T-helper 2 cell treated with Interferon-gamma antibody and Interleukin-4, amounts not matched to agents 5 μg/mL and 100 μg/mL, for 36 hours (primary cell): ENCODE data around the gene NPAT.
A peak's percentile ranks its signal among the peaks of the same experiment; 100 is the strongest.
"Not testable (repeated sequence)": the region's sequence is repeated elsewhere in the genome, so short reads cannot be mapped to it uniquely, and the experiment has no call there.

Experiments
- DNase-seq: peaks from one replicate; pipeline ENCODE4 v3.0.0; 2021; ENCODE audit warnings: low spot score
- H3K27ac Mint-ChIP-seq: one replicate; pipeline ENCODE4 v1.8.0; 2021; ENCODE audit warnings: mild to moderate bottlenecking, mixed read lengths
- H3K27me3 Mint-ChIP-seq: one replicate; pipeline ENCODE4 v1.8.0; 2021; ENCODE audit warnings: low read depth, mixed read lengths
- H3K36me3 Mint-ChIP-seq: one replicate; pipeline ENCODE4 v1.8.0; 2021; ENCODE audit warnings: low read depth, mixed read lengths
- H3K4me1 Mint-ChIP-seq: one replicate; pipeline ENCODE4 v1.8.0; 2021; ENCODE audit warnings: low read depth, mixed read lengths
- H3K4me3 Mint-ChIP-seq: one replicate; pipeline ENCODE4 v1.8.0; 2022; ENCODE audit warnings: mild to moderate bottlenecking, moderate library complexity, mixed read lengths
- H3K9me3 Mint-ChIP-seq: one replicate; pipeline ENCODE4 v1.8.0; 2021; ENCODE audit warnings: mixed read lengths

The NPAT gene

DNA sequence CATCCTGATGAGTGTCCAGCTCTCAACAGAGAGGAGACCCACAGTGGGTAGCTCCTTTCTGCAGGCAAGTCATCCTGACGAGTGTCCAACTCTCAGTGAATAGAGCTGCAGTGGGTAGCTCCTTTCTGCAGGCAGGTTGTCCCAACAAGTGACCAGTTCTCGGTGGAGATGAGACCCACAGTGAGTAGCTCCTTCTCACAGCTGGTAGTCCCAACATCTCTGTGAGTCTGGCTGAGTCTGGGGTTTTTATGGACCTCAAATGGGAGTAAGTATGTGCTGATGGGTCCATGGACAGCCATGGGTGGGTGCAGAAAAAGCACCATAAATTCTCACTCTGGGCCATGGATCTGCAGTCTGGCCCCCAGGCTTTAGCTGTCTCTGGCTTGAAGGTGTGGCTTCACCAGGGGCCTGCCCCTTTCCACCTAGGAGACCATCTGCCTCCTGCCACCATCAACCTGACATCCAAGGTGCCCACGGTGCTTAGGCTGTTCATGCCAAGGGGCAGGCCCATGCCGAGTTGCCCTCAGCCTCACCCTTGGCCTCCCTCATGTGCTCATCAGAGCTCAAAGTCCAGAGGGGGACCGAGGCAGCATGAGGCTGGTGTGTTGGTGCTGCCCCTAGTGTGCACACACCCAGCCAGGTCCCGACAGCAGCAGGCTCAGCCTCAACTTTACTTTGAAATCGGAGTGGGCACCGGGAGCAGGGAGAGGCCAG lies 15.3 kb downstream of the NPAT start:
- no peaks in the 10 kb centered on the region for H3K4me1 Mint-ChIP-seq
- H3K27me3 Mint-ChIP-seq = no peaks in the 10 kb centered on the region
- H3K27ac Mint-ChIP-seq = no peak overlapping the region
- H3K9me3 Mint-ChIP-seq = peaks cover 47% of the 10 kb centered on the region
- no peak for DNase-seq
- no peak overlapping the region for H3K4me3 Mint-ChIP-seq
- H3K36me3 Mint-ChIP-seq = peaks cover 94% of the 10 kb centered on the region

DNA sequence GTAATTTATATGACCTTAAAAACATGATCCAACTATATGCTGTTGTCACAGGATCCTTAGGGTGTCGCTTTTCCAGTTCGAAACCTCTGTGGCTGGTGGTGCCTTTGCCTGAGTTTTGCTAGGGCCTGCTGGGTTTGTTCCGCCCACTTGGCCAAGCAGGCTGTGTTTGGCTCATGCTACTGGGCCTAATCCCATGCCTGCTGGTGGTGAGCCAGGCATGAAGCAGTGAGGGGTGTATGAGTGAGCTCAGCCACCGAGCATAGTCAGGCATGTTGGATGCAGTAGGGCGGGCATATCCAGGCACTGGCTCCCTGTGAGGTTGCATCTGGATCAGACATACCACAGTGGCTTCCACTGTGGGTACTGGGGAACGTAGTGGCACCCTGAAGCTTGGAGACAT lies 16.3 kb downstream of the NPAT start:
- DNase-seq = no peak
- Mint-ChIP-seq H3K4me3 (no peak overlapping the region), H3K27me3 (no peaks in the 10 kb centered on the region), H3K36me3 (peaks cover 84% of the 10 kb centered on the region), H3K4me1 (no peaks in the 10 kb centered on the region), H3K9me3 (peaks cover 47% of the 10 kb centered on the region), H3K27ac (no peak overlapping the region)

DNA sequence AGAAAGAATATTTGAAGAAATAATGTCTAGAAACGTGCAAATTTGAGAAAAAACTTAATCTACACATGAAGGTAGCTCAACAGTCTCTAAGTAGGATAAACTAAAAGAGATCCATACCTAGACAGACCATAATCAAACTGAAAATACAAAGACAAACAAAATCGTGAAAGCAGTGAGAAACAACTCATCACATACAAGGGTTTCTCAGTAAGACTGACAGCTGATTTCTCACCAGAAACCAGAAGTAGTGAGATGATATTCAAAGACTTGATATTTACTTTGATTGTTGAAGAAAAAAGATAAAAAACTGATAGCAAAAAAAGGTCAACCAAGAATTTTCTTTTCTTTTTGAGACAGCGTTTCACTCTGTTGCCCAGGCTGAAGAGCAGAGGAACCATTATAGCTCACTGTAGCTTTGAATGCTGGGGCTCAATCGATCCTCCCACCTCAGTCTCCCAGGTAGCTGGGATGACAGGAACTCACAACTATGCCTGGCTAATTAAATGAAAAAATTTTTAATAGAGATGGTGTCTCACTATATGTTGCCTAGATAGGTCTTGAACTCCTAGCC lies 17.4 kb downstream of the NPAT start:
- no peak overlapping the region for H3K4me3 Mint-ChIP-seq
- H3K36me3 Mint-ChIP-seq = peaks cover 75% of the 10 kb centered on the region
- no peak overlapping the region for H3K27ac Mint-ChIP-seq
- peaks cover 4% of the 10 kb centered on the region for H3K4me1 Mint-ChIP-seq
- peaks cover 39% of the 10 kb centered on the region for H3K9me3 Mint-ChIP-seq
- no peaks in the 10 kb centered on the region for H3K27me3 Mint-ChIP-seq
- DNase-seq = no peak

DNA sequence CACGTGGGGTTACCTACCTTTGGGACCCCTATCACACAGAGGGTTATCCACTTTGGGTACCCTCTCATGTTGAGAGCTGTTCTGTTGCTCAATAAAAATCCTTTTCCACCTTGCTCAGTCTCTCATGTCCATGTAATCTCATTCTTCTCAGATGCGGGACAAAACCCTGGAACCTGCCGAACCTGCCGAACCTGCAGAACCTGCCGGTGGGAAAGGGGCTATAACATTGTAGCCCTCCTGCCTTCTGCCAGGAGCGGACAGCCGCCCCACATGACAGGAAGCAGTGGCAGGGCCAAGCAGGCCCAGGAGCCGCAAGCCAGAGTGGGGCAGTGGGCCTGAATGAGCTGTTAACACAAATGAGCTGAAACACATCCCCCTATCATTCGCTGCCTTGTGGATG lies 18.1 kb downstream of the NPAT start:
- no peak for DNase-seq
- no peaks in the 10 kb centered on the region for H3K27me3 Mint-ChIP-seq
- peaks cover 39% of the 10 kb centered on the region for H3K9me3 Mint-ChIP-seq
- H3K4me3 Mint-ChIP-seq = no peak overlapping the region
- H3K36me3 Mint-ChIP-seq = peaks cover 72% of the 10 kb centered on the region
- H3K27ac Mint-ChIP-seq = no peak overlapping the region
- H3K4me1 Mint-ChIP-seq = peaks cover 8% of the 10 kb centered on the region

DNA sequence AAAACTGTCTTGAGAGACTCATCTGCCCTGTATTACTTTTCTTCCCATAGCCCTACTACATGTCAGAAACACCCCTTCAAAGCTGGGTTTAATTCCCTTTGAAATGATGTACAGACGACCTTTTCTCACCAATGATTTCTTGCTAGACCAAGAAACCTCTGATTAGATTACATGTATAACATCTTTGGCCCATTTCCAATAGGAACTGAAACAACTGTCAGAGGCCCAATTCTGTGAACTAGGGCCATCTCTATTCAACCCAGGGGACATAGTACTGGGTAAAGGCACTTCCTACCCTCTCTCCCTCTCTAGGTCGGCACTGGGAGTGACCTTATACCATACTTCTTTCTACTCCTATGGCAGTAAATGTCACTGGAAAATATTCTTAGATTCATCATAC lies 19.4 kb downstream of the NPAT start:
- Mint-ChIP-seq H3K4me1 (peaks cover 11% of the 10 kb centered on the region), H3K27ac (no peak overlapping the region), H3K36me3 (peaks cover 69% of the 10 kb centered on the region), H3K9me3 (peaks cover 31% of the 10 kb centered on the region), H3K4me3 (no peak overlapping the region), H3K27me3 (no peaks in the 10 kb centered on the region)
- no peak for DNase-seq

DNA sequence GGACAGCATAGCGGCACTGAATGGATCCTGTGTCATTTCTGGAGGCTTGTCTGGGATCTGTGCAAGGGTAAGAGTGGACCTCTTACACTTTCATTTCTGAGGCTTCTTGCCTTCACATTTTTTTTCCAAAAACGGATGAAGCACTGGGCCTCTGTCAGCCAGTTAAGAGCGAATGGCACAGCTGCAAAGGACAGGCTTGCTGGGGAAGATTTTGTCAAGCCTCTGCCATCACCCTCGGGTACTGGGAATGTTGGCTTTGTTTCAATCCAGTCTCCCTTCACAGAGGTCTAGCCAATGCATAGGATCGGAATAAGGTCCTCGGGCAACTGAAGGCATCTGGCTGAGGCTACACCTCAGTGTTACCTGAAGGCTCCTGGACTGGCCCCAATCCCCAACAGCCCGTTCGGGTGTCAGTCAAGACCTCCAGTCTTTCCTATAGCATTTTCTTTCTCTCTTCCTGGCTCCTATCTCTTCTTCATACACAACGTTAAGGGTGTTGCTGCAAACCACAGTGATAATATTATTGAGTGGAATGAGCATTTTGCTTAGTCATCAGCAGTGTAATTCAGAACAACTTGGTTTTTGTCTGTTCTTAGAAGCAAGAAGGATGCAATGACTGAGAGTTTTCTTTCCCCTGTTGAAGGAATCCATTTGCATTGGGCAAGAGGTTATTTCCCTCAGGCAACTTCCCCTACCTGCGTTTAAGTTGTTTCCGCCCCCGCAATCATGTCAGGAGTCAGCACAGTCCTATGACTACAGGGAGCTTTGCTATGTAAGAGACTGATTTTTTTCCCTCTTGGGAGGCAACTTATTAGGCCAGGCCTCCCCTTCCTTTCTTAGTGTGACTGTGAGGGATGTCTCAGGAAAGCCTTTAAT lies 22.8 kb downstream of the NPAT start:
- peaks cover 23% of the 10 kb centered on the region for H3K4me1 Mint-ChIP-seq
- peaks cover 7% of the 10 kb centered on the region for H3K9me3 Mint-ChIP-seq
- DNase-seq = peak; percentile 76
- H3K27ac Mint-ChIP-seq = peak overlapping the region; percentile 36
- H3K27me3 Mint-ChIP-seq = no peaks in the 10 kb centered on the region
- H3K36me3 Mint-ChIP-seq = peaks cover 63% of the 10 kb centered on the region
- no peak overlapping the region for H3K4me3 Mint-ChIP-seq

DNA sequence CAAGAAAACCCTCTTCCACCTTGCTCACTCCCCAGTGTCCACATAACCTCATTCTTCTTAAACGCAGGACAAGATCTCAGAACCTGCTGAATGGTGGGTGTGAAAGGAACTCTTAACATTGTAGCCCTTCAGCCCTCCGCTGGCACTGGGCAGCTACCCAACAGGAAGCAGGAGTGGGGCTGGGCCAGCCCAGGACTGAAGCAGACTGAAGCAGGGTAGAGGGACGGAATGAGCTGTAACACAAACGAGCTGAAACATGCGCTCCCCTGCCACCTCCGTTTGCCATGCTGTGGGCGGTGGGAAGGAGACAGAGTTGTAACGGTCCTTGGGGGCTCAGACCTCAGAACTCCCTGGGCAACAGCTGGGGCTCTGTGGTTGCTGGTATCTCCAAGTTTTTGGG lies 23.6 kb downstream of the NPAT start:
- H3K27ac Mint-ChIP-seq = peak overlapping the region; percentile 9
- DNase-seq = no peak
- H3K4me1 Mint-ChIP-seq = peaks cover 23% of the 10 kb centered on the region
- peaks cover 2% of the 10 kb centered on the region for H3K9me3 Mint-ChIP-seq
- peaks cover 56% of the 10 kb centered on the region for H3K36me3 Mint-ChIP-seq
- no peak overlapping the region for H3K4me3 Mint-ChIP-seq
- no peaks in the 10 kb centered on the region for H3K27me3 Mint-ChIP-seq

DNA sequence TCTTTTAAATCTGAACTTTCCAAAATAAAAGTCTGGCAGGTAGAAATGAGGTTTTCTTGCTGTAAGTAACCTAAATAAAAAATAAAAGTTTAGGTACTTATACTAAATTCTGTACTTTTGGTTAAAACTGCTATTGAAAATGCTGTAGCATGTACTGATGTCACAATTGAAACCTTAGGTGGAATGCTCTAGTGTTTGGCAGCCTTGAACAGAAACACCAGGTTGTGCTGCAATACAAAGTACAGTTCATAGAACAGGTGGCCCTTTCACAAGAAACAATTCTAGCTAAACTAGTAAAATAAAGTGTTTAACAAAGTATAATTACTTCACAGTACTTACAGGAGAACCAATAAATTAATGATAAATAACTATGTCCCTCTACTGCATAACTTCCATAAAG lies 25.1 kb downstream of the NPAT start:
- Mint-ChIP-seq H3K27me3 (no peaks in the 10 kb centered on the region), H3K4me1 (peaks cover 23% of the 10 kb centered on the region), H3K27ac (no peak overlapping the region), H3K4me3 (peak overlapping the region; percentile 15), H3K36me3 (peaks cover 45% of the 10 kb centered on the region), H3K9me3 (no peaks in the 10 kb centered on the region)
- DNase-seq = no peak

DNA sequence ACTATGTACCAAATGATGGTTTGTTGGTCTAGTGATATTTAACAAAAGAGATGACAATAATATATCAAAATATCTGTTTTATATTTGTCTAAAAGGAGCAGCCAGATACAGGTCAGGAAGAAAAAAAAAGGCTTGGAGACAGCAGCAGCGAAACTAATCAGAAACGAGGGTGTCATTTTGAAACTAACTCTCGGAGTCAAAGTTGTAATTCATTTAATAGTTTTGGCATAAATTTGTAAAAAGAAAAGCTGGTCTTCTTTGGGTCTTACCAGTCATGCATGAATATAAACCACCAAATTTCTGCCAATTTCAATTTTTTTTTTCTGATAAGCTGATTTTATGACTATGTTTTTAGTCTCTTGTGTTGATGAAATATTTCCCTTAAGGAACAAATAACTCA lies 25.5 kb downstream of the NPAT start:
- DNase-seq = no peak
- no peaks in the 10 kb centered on the region for H3K27me3 Mint-ChIP-seq
- H3K4me1 Mint-ChIP-seq = peaks cover 23% of the 10 kb centered on the region
- peak overlapping the region; percentile 15 for H3K4me3 Mint-ChIP-seq
- no peaks in the 10 kb centered on the region for H3K9me3 Mint-ChIP-seq
- H3K36me3 Mint-ChIP-seq = peaks cover 44% of the 10 kb centered on the region
- no peak overlapping the region for H3K27ac Mint-ChIP-seq

DNA sequence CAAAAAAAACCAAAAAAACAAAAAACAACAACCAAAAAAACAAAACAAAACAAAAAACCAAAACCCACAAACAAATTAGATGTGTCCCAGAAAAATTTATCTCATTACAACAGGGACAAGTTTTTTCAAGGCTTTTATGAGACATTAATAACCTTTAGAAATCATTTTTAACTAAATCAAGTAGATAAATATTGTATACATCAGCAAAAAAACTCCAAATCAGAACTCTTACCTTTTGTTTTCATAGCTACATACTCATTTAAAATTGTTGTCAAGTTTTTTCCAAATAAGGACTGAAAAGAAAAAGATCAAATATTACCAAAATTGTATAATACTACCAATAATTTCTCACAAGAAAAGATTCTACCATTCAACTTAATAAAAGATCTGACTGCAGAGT lies 28.7 kb downstream of the NPAT start:
- peaks cover 50% of the 10 kb centered on the region for H3K36me3 Mint-ChIP-seq
- H3K4me3 Mint-ChIP-seq = no peak overlapping the region

DNA sequence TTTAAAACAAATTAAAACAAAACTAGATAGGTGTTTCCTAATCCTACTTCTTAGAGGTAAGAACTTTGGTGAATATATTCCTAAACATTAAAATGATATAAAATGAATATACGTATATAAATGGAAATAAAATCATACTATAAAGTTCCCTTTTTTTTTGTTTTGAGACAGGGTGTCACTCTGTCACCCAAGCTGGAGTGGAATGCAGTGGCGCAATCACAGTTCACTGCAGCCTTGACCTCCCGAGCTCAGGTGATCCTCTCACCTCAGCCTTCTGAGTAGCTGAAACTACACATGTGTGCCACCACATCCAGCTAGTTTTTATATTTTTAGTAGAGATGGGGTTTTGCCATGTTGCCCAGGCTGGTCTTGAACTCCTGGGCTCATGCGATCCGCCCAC lies 44.9 kb downstream of the NPAT start:
- Mint-ChIP-seq H3K27ac (no peak overlapping the region), H3K4me1 (no peaks in the 10 kb centered on the region), H3K4me3 (no peak overlapping the region), H3K36me3 (peaks cover 57% of the 10 kb centered on the region), H3K9me3 (no peaks in the 10 kb centered on the region), H3K27me3 (no peaks in the 10 kb centered on the region)
- DNase-seq = no peak

More for the DNA sequence above, 28.7 kb downstream of the NPAT start:
- DNase-seq = no peak
- H3K27ac Mint-ChIP-seq = no peak overlapping the region
- peaks cover 16% of the 10 kb centered on the region for H3K4me1 Mint-ChIP-seq
- H3K27me3 Mint-ChIP-seq = no peaks in the 10 kb centered on the region
- H3K9me3 Mint-ChIP-seq = no peaks in the 10 kb centered on the region

DNA sequence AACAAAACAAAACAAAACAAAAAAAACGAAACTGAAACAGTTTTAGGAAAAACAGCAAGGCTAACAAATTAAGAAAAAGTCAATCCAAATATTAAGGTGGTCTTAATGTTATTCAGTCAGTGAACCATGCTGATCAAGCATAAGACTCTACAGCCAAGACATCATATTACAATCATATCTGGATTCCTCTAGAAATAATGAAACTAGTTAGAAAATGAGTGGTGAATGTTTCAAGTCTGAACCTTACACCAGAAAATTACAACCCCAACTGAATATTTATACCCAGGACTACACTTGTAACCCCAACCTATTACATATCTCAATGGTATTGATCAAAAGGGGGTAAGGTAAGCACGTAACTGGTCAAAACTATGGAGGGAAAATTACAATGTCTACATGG lies 52.3 kb downstream of the NPAT start:
- H3K4me3 Mint-ChIP-seq = peak overlapping the region; percentile 41

DNA sequence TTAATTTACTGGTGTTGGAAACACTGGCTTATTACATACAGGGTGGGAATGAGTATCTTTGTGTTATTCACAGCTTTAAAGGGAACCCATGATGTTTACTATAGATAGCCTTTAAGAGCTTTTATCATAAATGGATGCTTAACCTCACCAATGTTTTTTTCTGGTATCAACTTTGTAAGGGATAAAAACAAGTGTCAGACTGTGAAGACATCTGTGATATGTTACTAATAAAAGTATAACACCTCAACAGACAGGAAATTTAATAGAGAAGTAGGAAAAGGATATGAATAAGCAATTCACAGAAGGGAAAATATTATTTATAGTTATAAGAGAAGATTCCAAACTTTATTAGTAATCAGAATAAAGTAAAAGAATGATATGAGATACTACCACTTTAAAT lies 54.8 kb downstream of the NPAT start:
- Mint-ChIP-seq H3K36me3 (peaks cover 60% of the 10 kb centered on the region), H3K4me1 (peaks cover 12% of the 10 kb centered on the region), H3K9me3 (no peaks in the 10 kb centered on the region), H3K27ac (no peak overlapping the region), H3K27me3 (no peaks in the 10 kb centered on the region), H3K4me3 (no peak overlapping the region)
- DNase-seq = no peak

More for the DNA sequence above, 52.3 kb downstream of the NPAT start:
- Mint-ChIP-seq H3K9me3 (no peaks in the 10 kb centered on the region), H3K27me3 (no peaks in the 10 kb centered on the region), H3K27ac (peak overlapping the region; percentile 18), H3K36me3 (peaks cover 68% of the 10 kb centered on the region), H3K4me1 (peaks cover 12% of the 10 kb centered on the region)
- no peak for DNase-seq

DNA sequence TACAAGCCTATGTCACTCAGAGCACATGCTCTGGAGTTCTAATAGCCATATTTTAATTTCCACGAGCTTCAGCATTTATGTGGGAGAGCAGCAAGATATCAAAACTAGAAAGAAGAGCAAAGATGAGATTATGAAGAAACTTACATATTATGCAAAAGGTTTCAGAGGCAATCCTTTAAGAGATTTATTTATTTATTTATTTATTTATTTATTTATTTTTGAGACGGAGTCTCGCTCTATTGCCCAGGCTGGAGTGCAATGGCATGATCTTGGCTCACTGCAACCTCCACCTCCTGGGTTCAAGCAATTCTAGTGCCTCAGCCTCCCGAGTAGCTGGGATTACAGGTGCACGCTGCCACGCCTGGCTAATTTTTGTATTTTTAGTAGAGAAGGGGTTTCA lies 59.6 kb downstream of the NPAT start:
- peaks cover 39% of the 10 kb centered on the region for H3K36me3 Mint-ChIP-seq
- not testable (repeated sequence) for DNase-seq, H3K4me1 Mint-ChIP-seq, H3K27me3 Mint-ChIP-seq, H3K4me3 Mint-ChIP-seq, H3K9me3 Mint-ChIP-seq, H3K27ac Mint-ChIP-seq
